ENCODE results near the gene ANGPTL2. TPM values are rescaled to one million over a fixed set of nuclear protein-coding genes. Genes with fewer than 3 reads are reported as not detected.

ANGPTL2 gene
- total and polyA plus RNA-seq, 2 experiments from 2014 or later: 18.0 to 25.6 TPM

DNA sequence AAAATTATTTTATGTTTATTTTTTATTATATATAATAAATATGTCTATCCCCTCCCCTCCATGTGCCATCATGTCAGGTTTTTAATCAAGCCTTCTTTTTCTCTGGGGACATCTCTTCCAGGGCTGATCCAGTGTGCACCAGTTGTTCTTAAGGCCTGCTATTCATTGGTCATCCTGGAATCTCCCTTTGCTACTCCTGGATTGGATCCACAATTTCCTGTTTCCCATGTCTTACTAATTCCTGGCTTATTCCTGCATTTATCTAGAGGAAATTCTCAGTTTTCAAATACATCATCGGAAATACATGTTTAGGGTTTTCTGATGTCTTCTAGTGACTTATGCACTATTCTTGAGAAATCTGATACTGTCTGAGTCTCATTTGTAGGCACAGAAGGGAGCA lies 56.8 kb downstream of the ANGPTL2 start:
- no peak overlapping the region for H3K4me3 ChIP-seq
- TF ChIP-seq CTCF (IDR thresholded peaks at IDR 0.05; ENCODE audit: poor library complexity) (no peak), EZH2phosphoT487 (IDR thresholded peaks at IDR 0.05; ENCODE audit: low read depth, severe bottlenecking, unreplicated experiment) (no peak), EZH2 (IDR thresholded peaks at IDR 0.05; ENCODE audit: borderline replicate concordance) (no peak)
- no peaks in the 10 kb centered on the region for H3K79me2 ChIP-seq
- no peaks in the 10 kb centered on the region for H3K9me2 ChIP-seq (replicated peaks; ENCODE audit: insufficient read depth)
- H3K27ac ChIP-seq: peak overlapping the region; percentile 91
- peaks cover 25% of the 10 kb centered on the region for H3K4me1 ChIP-seq (ENCODE audit: insufficient read depth)
- no peaks in the 10 kb centered on the region for H3K27me3 ChIP-seq
- H3K9me3 ChIP-seq (ENCODE audit: low read depth): no peaks in the 10 kb centered on the region
- H4K20me1 ChIP-seq (ENCODE audit: insufficient read depth, poor library complexity, severe bottlenecking): no peaks in the 10 kb centered on the region
- no peak overlapping the region for H2AFZ ChIP-seq
- 83% methylated on average over 1 of the region's 1 CpG for WGBS (ENCODE audit: low lambda C conversion rate, missing lambda C conversion rate)
- no peak for DNase-seq (ENCODE audit: low spot score)
- H3K4me2 ChIP-seq: no peak overlapping the region
- H3K36me3 ChIP-seq (replicated peaks; ENCODE audit: insufficient read depth, low read depth): no peaks in the 10 kb centered on the region

DNA sequence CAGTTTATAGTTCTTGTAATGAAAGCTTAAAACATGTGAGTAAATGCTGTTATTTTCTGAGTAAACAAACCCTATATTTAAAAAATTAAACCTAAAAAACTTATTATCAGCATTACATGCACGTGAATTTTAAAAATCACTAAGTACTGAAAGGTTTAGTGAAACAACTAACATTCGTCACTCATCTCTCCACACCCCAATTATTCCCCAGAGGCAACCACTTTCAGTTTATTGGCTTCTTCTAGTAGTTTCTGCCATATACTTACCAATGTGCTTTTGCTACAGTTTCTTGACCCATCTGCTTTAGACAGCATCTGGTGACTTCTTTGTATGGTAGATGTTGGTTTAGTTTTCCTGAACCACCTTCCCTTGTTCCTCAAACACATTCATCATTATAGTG lies 58.1 kb downstream of the ANGPTL2 start:
- Histone ChIP-seq H3K79me2 (no peaks in the 10 kb centered on the region), H3K27ac (no peak overlapping the region), H3K27me3 (no peaks in the 10 kb centered on the region), H3K4me2 (no peak overlapping the region), H3K9me2 (replicated peaks; ENCODE audit: insufficient read depth) (no peaks in the 10 kb centered on the region), H3K36me3 (replicated peaks; ENCODE audit: insufficient read depth, low read depth) (no peaks in the 10 kb centered on the region), H4K20me1 (ENCODE audit: insufficient read depth, poor library complexity, severe bottlenecking) (no peaks in the 10 kb centered on the region), H3K4me3 (no peak overlapping the region), H3K9me3 (ENCODE audit: low read depth) (no peaks in the 10 kb centered on the region), H3K4me1 (ENCODE audit: insufficient read depth) (peaks cover 25% of the 10 kb centered on the region), H2AFZ (no peak overlapping the region)
- no peak for TF ChIP-seq CTCF (IDR thresholded peaks at IDR 0.05; ENCODE audit: poor library complexity)
- no peak for TF ChIP-seq EZH2 (IDR thresholded peaks at IDR 0.05; ENCODE audit: borderline replicate concordance)
- TF ChIP-seq EZH2phosphoT487 (IDR thresholded peaks at IDR 0.05; ENCODE audit: low read depth, severe bottlenecking, unreplicated experiment): no peak
- WGBS (ENCODE audit: low lambda C conversion rate, missing lambda C conversion rate): 84% methylated on average over 2 of the region's 2 CpGs
- DNase-seq (ENCODE audit: low spot score): no peak

GRCh38 chr9:127061411-127061810 lies 61.0 kb downstream of the ANGPTL2 start:
- Histone ChIP-seq H3K79me2 (no peaks in the 10 kb centered on the region), H2AFZ (no peak overlapping the region), H3K4me3 (no peak overlapping the region), H3K27me3 (no peaks in the 10 kb centered on the region), H3K4me2 (no peak overlapping the region), H4K20me1 (ENCODE audit: insufficient read depth, poor library complexity, severe bottlenecking) (no peaks in the 10 kb centered on the region), H3K27ac (no peak overlapping the region), H3K9me2 (replicated peaks; ENCODE audit: insufficient read depth) (no peaks in the 10 kb centered on the region), H3K4me1 (ENCODE audit: insufficient read depth) (peaks cover 7% of the 10 kb centered on the region), H3K36me3 (replicated peaks; ENCODE audit: insufficient read depth, low read depth) (no peaks in the 10 kb centered on the region), H3K9me3 (ENCODE audit: low read depth) (no peaks in the 10 kb centered on the region)
- TF ChIP-seq EZH2phosphoT487 (IDR thresholded peaks at IDR 0.05; ENCODE audit: low read depth, severe bottlenecking, unreplicated experiment) (no peak), EZH2 (IDR thresholded peaks at IDR 0.05; ENCODE audit: borderline replicate concordance) (no peak), CTCF (IDR thresholded peaks at IDR 0.05; ENCODE audit: poor library complexity) (no peak)
- WGBS (ENCODE audit: low lambda C conversion rate, missing lambda C conversion rate): 99% methylated on average over 3 of the region's 3 CpGs
- no peak for DNase-seq (ENCODE audit: low spot score)
